ENCODE results near the gene SLX9. TPM values are rescaled to one million over a fixed set of nuclear protein-coding genes. Genes with fewer than 3 reads are reported as not detected.

The SLX9 gene
- polyA plus RNA-seq, 1 experiment: 12.4 TPM

GRCh38 chr21:44990921-44991320, 51.1 kb downstream of the SLX9 start:
- no peak for TF ChIP-seq CTCF (IDR thresholded peaks at IDR 0.05; ENCODE audit: insufficient read depth, low read depth, low read length)
- CTCF ChIA-PET: interaction anchor here (2.2 kb wide), 1 partner anchor 147 kb away, joined by 10 read pairs; no protein-coding TSS in a partner anchor
- H3K4me3 ChIP-seq (ENCODE audit: low read depth, low read length): no peak overlapping the region
- DNase-seq (ENCODE audit: low read depth): no peak
- POLR2A ChIA-PET: no interaction called here
- H3K27me3 ChIP-seq (ENCODE audit: control insufficient read depth, insufficient read depth, low read length): no peaks in the 10 kb centered on the region
- H3K36me3 ChIP-seq (ENCODE audit: control insufficient read depth, insufficient read depth, low read length): no peaks in the 10 kb centered on the region

- ChIA-PET POLR2A (no interaction called here), CTCF (interaction anchor here (0.8 to 2.2 kb wide), 5 partner anchors 14 to 146 kb away, joined by 3 to 10 read pairs (median 4); no protein-coding TSS in a partner anchor)
- no peak for DNase-seq (ENCODE audit: low read depth)
- Histone ChIP-seq H3K27me3 (ENCODE audit: control insufficient read depth, insufficient read depth, low read length) (no peaks in the 10 kb centered on the region), H3K4me3 (ENCODE audit: low read depth, low read length) (no peak overlapping the region), H3K36me3 (ENCODE audit: control insufficient read depth, insufficient read depth, low read length) (no peaks in the 10 kb centered on the region)
- peak; percentile 26 for TF ChIP-seq CTCF (IDR thresholded peaks at IDR 0.05; ENCODE audit: insufficient read depth, low read depth, low read length)
These were observed 52.0 kb downstream of the SLX9 start for GRCh38 chr21:44991538-44992483.

DNA sequence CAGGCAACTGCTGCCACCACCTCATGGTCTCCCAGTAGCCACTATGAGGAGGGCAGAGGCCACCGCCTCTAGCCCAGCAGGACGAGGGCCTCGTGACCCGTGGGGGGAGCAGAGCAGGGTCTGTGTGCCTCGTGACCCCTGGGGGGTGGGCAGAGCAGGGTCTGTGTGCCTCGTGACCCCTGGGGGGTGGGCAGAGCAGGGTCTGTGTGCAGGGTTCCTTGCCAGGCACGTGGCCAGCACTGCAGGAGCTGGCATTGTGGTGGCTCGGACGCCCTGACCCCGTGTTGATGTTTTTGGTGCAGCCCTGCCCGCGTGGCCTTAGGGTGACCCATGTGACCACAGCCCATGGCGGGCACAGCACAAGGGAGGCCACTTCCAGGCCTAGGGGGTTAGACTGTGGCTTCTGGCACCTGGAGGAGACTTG, 52.8 kb downstream of the SLX9 start:
- DNase-seq (ENCODE audit: low read depth): no peak
- Histone ChIP-seq H3K36me3 (ENCODE audit: control insufficient read depth, insufficient read depth, low read length) (no peaks in the 10 kb centered on the region), H3K27me3 (ENCODE audit: control insufficient read depth, insufficient read depth, low read length) (no peaks in the 10 kb centered on the region), H3K4me3 (ENCODE audit: low read depth, low read length) (no peak overlapping the region)
- ChIA-PET POLR2A (no interaction called here), CTCF (interaction anchor here (0.8 to 2.2 kb wide), 3 partner anchors 19 to 145 kb away, joined by 3 to 10 read pairs (median 4); no protein-coding TSS in a partner anchor)
- no peak for TF ChIP-seq CTCF (IDR thresholded peaks at IDR 0.05; ENCODE audit: insufficient read depth, low read depth, low read length)

DNA sequence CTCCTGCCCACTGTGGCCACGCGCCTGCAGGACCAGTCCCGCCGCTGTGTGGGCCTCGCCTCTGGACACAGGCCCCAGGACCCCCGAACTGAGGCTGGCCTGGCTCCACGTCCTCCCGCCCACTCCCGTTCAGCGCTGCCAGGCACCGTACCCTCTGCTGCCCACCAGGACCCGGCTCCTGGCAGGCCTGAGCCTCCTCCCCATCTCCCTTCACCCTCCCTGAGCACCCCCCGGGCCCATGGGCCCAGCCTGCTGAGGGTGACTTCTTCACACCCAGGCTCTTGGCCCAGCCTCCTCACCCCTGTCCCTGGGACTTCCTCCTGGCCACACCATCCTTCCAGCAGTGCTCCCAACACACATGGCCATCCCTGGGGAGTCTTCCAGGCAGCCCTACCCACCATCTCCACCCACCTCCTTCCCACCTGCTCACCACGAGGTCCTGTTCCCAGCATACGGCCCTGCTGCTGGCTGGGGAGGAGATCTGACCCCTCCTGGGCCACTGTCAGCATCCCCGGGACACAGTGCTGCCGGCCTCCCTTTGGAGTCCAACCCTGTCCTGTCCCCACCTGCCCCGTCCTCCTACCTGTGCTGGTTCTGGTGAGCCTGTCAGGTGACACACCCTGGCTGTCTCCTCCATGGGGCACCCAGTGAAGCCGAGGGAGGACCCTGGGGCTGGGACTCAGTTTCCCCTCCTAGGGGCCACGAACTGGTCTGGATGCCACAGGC, 53.7 kb downstream of the SLX9 start:
- ChIA-PET POLR2A (no interaction called here), CTCF (no interaction called here)
- Histone ChIP-seq H3K36me3 (ENCODE audit: control insufficient read depth, insufficient read depth, low read length) (no peaks in the 10 kb centered on the region), H3K4me3 (ENCODE audit: low read depth, low read length) (no peak overlapping the region), H3K27me3 (ENCODE audit: control insufficient read depth, insufficient read depth, low read length) (no peaks in the 10 kb centered on the region)
- no peak for DNase-seq (ENCODE audit: low read depth)
- no peak for TF ChIP-seq CTCF (IDR thresholded peaks at IDR 0.05; ENCODE audit: insufficient read depth, low read depth, low read length)
